Pons (tissue), 1 donor: ENCODE measurements around the gene CEP19.
A peak's percentile ranks its signal among the peaks of the same experiment; 100 is the strongest.
"Not testable (repeated sequence)": the region's sequence is repeated elsewhere in the genome, so short reads cannot be mapped to it uniquely, and the experiment has no call there.

Experiments
- DNase-seq: peaks from one replicate; pipeline ENCODE4 v3.0.0-alpha.2; 2016; ENCODE audit warnings: low spot score

CEP19 gene

DNA sequence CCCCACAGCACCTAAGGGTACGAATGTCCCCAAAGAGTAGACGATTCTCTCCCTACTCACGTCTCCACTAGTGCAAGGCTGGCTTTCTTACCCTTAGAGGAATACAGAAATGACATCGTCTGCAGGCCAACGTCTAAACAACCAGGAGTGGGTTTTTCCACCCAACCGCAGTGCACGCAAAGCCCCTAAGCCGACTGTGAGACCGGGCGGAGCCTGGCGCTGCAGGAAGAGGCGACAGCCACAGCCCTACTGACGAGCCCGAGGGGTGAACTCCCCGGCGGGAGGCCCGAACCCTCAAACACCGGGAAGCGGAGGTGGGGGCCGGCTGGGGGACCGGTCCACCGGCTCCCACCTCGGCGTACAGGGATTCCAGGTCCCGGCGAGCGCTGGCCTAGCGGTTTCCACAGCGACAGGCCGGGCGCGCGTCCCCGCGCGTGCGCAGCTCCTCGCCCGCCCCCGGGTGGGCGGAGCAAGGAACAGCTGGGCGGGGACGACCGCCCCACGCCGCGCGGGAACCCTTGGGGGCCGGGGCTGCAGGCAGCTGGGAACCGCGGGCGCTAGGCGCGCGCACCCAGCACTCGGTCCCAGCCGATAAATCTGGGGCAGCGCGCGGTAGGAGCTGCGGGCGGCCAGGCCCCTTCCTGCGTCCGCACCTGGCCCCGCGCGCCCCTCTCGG lies at the start of gene CEP19, which contains the start of gene PIGX:
CEP19 (minus strand) TSS at position 413 of the 676 bp plus-strand sequence. CDS start 3,593 bp downstream, outside the sequence.
PIGX (plus strand) TSS at position 540 of the 676 bp plus-strand sequence.
- DNase-seq: peak; percentile 89

- DNase-seq: peak; percentile 93
These were observed 46.1 kb upstream of the CEP19 start for GRCh38 chr3:196757876-196758739.

GRCh38 chr3:196756732-196757131 lies 44.7 kb upstream of the CEP19 start:
- DNase-seq: no peak

- DNase-seq: no peak
These were observed 42.3 kb upstream of the CEP19 start for GRCh38 chr3:196754091-196754981.

DNA sequence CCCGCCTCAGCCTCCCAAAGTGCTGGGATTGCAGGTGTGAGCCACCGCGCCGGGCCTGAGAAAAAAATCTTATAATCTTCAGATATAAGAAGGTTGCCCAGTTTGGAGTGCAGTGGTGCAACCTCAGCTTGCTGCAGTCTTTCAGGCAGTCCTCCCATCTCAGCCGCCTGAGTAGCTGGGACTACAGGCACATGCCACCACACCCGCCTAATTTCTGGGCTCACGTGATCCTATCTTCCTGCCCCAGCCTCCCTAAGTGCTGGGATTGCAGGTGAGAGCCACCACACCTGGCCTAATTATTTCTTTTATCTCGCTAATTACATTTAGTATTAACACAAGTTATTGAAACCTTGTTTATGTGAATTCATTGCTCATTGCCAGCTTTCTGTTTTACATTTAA lies 41.2 kb upstream of the CEP19 start:
- DNase-seq: no peak

GRCh38 chr3:196749125-196749524 lies 37.1 kb upstream of the CEP19 start:
- DNase-seq: no peak

DNA sequence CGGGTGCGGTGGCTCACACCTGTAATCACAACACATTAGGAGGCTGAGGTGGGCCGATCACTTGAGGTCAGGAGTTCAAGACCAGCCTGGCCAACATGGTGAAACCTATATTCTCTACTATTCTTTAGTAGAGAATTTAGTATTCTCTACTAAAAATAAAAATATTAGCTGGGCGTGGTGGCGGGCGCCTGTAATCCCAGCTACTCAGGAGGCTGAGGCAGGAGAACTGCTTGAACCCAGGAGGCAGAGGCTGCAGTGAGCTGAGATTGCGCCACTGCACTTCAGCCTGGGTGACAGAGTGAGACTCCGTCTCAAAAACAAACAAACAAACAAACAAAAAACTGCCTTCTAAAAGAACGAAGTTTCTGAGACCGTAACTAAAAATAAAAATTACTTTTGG lies 31.5 kb upstream of the CEP19 start:
- not testable (repeated sequence) for DNase-seq

DNA sequence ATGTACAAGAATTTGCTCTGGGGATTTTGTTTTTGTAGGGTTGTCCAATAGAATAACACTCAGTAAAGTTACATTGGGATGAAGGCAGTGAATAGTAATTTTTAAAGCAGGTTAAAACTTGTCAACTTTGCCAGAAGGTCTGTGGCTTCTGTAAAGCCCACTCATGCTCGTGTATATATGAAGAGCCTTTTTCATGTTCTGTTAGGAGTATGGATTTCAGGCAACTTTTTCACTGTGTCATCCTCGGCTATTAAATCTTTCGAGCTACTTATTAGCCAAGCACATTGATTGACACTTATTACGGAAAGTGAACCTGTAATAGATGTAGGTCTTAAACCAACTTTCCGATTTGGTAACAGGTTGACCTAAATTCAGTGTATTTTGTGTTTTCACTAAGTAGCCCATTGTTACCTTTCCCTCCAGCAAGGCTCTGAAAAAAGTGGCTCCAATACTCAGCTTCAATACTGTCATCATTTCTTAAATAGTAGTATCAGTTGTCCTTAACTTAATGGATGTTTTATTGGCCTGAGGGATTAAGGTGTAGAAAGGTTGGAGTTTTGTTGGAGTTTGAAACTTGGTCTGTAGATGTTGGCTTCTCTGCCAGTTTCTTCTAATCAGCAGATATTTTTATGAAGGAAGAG lies 29.3 kb upstream of the CEP19 start:
- no peak for DNase-seq

DNA sequence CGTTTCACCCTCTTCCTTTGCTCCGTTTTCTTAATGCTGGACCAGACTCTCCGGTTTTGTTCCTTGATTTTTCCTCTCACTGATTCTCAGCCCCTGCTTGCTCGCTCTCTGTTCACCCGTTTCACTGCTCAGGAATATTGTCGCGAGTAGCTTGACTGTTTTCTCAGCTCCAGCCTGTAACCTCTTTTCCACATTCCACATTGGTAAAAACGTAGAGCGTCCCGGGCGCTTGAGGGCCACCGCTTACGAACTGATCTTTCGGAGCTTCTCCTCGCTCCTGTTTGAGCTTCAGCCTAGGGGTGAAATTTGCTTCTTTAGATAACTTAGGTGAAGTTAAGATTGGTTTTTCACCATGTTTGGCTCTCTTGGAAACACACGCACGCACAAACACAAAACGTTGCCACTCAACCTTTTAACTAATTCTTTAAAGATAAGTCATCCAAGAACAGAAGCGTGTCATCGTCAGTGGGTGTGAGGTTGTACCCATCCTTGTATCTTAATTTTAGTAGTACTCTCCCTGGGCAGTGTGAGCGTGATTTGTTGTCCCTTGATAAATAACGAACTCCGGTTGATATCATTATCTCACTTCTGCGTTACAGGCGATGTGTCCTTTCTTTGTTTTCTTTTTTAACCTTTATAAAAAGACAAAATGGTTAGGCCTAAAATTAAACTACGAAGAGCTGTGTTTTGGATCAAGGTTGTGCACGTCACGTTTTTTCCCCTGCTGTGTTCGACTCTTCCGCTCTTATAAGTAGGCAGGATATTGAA lies 28.6 kb upstream of the CEP19 start:
- DNase-seq: peak; percentile 43

- peak; percentile 94 for DNase-seq
These were observed 27.8 kb upstream of the CEP19 start, which contains the start of gene PAK2 for GRCh38 chr3:196739671-196740480. Gene PAK2, plus strand, starts transcription at chr3:196739857. Its CDS starts 42,790 bp downstream, at chr3:196782647.

GRCh38 chr3:196737655-196738054 lies 25.6 kb upstream of the CEP19 start:
- no peak for DNase-seq

GRCh38 chr3:196736670-196737374 lies 24.8 kb upstream of the CEP19 start:
- DNase-seq: no peak

DNA sequence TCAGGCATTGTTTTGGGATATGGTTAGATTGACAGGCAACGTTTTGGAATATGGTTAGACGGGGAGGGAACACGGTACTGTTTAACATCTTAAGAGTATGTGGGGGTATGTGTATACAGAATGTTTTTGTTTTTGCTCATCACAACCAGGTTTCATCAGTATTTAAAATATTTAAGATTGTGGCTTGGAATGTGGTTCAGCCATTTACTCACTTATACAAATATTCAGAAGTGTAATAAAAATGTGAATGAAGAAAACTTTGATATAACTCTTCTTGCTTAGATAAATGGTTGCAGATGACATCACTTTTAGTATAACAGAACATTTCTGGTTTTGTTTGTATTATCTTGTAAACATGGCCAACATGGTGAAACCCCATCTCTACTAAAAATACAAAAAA lies 23.7 kb upstream of the CEP19 start:
- no peak for DNase-seq

DNA sequence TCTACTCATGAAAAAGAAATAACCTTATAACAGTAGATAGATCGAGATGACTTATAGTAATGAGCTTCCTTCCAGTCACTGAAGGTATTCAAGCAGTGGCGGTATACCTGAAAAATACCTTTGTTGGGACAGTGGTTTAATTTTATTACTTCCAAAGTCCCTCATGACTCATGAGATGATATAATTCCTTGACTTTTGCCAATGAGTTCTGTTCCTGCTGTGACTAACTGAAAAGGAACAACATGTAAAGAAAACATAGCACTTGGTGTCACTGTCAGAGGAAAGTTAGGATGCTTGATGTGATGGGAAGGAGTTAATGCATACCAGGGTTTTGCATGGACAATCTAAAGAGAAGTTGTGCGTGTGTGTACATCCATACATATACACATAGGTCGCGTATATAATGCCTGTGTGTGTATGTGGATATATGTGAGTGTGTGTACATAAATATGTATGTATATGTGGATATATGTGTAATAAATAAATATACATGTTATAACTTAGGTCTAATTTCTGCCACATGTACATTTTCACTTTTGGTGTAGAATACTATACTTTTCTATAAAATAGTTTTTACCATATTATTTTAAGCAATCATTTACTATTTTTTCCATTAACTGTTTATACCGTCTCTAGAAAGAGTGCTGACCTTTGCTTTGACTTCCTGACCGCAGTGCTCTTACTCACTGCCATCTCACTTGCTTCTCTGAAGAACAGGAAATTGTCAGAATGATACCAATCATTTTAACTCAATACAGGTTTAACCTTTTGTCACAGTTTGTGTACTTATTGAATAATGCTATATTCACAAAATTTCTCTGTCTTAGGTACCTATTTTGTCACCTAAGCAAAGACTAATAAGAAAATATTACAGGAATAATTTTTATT lies 15.0 kb upstream of the CEP19 start:
- DNase-seq: no peak

DNA sequence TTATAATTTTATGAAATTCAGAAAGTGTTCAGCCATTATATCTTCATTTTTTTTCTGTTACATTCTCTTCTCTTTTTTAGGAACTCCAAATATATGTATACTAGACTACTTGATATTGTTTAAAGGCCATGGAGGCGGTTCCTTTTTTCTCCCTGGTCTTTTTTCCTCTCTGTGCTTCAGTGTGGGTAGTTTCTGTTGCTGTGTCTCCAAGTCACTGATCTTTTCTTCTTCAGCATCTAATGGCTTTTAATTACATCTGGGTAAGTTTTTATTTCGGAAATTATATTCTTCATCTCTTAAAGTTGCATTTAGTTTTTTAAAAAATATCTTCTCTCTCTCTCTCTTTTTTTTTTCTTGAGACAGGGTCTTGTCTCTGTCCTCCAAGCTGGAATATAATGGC lies 9.0 kb upstream of the CEP19 start:
- DNase-seq: no peak

DNA sequence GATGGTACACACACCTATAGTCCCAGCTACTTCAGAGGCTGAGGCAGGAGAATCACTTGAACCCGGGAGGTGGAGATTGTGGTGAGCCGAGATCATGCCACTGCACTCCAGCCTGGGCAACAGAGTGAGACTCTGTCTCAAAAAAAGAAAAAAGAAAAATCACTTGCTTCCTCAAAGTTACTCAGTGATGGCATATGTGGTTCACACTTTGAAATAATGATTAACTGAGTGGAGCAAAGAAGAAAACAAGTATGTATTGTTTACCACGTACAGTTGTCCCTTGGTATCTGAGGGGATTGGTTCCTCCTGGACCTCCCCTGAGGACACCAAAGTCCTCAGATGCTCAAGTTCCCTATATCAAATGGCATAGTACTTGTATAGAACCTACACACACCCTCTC lies 5.1 kb upstream of the CEP19 start:
- not testable (repeated sequence) for DNase-seq

DNA sequence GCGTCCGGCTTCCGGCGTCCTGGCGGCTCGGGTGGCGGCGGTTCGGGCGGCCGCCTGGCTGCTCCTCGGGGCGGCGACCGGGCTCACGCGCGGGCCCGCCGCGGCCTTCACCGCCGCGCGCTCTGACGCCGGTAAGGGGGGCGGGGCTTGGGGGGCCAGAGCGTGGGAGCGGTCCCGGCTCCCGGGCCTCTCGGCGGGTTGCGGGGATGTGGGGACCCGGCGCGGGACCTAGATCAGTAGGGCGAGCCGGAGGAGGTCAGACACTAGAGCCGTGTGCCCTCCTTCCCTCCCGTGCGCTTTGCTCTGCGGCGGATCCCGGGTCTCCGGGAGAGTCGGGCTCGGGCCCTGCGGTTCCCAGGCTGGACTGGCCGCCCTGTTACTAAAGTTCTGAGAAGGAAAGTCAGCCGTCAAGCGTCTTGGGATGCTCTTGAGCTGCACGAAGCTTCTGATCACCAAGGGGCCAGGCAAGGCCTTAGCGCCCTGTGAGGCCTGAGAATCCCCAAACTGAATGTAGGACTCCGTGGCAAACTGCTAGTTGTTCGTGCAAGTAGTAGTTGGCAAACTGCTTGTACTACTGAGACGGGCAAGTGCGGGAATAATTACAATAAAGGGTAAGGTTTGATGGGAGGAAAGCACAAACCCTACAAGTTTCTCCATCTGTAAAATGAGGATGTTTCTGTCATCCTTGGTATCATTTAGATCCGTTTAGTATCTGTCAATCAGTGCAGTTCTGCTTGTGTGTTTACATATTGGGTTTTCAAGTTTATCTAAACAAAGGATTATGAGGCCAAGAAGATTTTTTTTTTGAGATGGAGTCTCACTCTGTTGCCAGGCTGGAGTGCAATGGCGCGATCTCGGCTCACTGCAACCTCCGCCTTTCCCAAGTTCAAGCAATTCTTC lies 714 bp upstream of the CEP19 start:
- peak; percentile 39 for DNase-seq
